ENCODE measurements around the gene EFNB3.

Gene EFNB3

GRCh38 chr17:7750321-7750821, 45.4 kb downstream of the EFNB3 start:
- Histone ChIP-seq H3K4me1 (ENCODE audit: control insufficient read depth, insufficient read depth, low read length) (peaks cover 22% of the 10 kb centered on the region), H3K9me3 (ENCODE audit: control insufficient read depth, insufficient read depth, low read depth, low read length) (no peaks in the 10 kb centered on the region), H3K36me3 (ENCODE audit: control insufficient read depth in 2 of 2, insufficient read depth in 1 of 2, low read length in 2 of 2) (no peaks in the 10 kb centered on the region; a peak in 1 of 3 replicates), H3K4me3 (ENCODE audit: low read depth, low read length) (no peak overlapping the region), H3K27ac (ENCODE audit: extremely low read depth, low read depth, low read length) (no peak overlapping the region)
- ChIA-PET CTCF (interaction anchor here (0.6 kb wide), 1 partner anchor 729 kb away, joined by 3 read pairs; no protein-coding TSS in a partner anchor), POLR2A (no interaction called here)
- TF ChIP-seq SP3 (tag by site-specific recombination; IDR thresholded peaks at IDR 0.05) (no peak; the same call in 1 of the 2 replicates), ZNF704 (tag by site-specific recombination; IDR thresholded peaks at IDR 0.05) (no peak), ZNF184 (tag by site-specific recombination; IDR thresholded peaks at IDR 0.05) (0 out of 2 replicates have a peak, but pooled peaks have one; percentile 21), ZNF624 (tag by site-specific recombination; IDR thresholded peaks at IDR 0.05) (peak; percentile 100), SETDB1 (IDR thresholded peaks at IDR 0.05; ENCODE audit: insufficient read length, low read length) (peak; percentile 96), ZNF354C (tag by site-specific recombination; IDR thresholded peaks at IDR 0.05; ENCODE audit: borderline replicate concordance, low read depth) (no peak), ZNF366 (tag by site-specific recombination; conservative IDR thresholded peaks at IDR 0.05) (peak; percentile 31; the same call in 1 of the 2 replicates), TRIM28 (IDR thresholded peaks at IDR 0.05; ENCODE audit: borderline replicate concordance, low read length) (peak; percentile 69), ZNF623 (tag by site-specific recombination; IDR thresholded peaks at IDR 0.05) (no peak), FEZF1 (tag by site-specific recombination; IDR thresholded peaks at IDR 0.05) (peak; percentile 62)
- TF ChIP-seq, protein P1, sequence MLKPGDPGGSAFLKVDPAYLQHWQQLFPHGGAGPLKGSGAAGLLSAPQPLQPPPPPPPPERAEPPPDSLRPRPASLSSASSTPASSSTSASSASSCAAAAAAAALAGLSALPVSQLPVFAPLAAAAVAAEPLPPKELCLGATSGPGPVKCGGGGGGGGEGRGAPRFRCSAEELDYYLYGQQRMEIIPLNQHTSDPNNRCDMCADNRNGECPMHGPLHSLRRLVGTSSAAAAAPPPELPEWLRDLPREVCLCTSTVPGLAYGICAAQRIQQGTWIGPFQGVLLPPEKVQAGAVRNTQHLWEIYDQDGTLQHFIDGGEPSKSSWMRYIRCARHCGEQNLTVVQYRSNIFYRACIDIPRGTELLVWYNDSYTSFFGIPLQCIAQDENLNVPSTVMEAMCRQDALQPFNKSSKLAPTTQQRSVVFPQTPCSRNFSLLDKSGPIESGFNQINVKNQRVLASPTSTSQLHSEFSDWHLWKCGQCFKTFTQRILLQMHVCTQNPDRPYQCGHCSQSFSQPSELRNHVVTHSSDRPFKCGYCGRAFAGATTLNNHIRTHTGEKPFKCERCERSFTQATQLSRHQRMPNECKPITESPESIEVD (tag by site-specific recombination; IDR thresholded peaks at IDR 0.05) = peak; percentile 65
- TF ChIP-seq, protein P2, sequence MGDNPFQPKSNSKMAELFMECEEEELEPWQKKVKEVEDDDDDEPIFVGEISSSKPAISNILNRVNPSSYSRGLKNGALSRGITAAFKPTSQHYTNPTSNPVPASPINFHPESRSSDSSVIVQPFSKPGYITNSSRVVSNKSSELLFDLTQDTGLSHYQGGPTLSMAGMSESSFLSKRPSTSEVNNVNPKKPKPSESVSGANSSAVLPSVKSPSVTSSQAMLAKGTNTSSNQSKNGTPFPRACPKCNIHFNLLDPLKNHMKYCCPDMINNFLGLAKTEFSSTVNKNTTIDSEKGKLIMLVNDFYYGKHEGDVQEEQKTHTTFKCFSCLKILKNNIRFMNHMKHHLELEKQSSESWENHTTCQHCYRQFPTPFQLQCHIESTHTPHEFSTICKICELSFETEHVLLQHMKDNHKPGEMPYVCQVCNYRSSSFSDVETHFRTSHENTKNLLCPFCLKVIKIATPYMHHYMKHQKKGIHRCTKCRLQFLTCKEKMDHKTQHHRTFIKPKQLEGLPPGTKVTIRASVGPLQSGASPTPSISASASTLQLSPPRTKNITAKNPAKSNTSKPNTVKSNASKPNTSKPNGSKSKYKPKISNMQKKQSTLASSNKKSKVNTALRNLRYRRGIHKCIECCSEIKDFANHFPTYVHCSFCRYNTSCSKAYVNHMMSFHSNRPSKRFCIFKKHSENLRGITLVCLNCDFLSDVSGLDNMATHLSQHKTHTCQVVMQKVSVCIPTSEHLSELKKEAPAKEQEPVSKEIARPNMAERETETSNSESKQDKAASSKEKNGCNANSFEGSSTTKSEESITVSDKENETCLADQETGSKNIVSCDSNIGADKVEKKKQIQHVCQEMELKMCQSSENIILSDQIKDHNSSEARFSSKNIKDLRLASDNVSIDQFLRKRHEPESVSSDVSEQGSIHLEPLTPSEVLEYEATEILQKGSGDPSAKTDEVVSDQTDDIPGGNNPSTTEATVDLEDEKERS (tag by site-specific recombination; IDR thresholded peaks at IDR 0.05) = 0 out of 2 replicates have a peak, but pooled peaks have one; percentile 48

- H3K36me3 ChIP-seq (ENCODE audit: control insufficient read depth in 2 of 2, insufficient read depth in 1 of 2, low read length in 2 of 2) = no peaks in the 10 kb centered on the region; a peak in 1 of 3 replicates
- CTCF ChIA-PET = interaction anchor here (0.6 to 4.0 kb wide), 5 partner anchors 11 to 765 kb away, joined by 3 to 20 read pairs (median 3); no protein-coding TSS in a partner anchor
- TF ChIP-seq ZNF155 (tag by site-specific recombination; IDR thresholded peaks at IDR 0.05) (no peak), ZNF704 (tag by site-specific recombination; IDR thresholded peaks at IDR 0.05) (no peak), ZNF621 (tag by site-specific recombination; IDR thresholded peaks at IDR 0.05) (no peak), ZNF792 (tag by site-specific recombination; IDR thresholded peaks at IDR 0.05) (no peak), ZNF19 (tag by site-specific recombination; IDR thresholded peaks at IDR 0.05; ENCODE audit: low read depth) (no peak), SCRT2 (tag by site-specific recombination; IDR thresholded peaks at IDR 0.05) (no peak), ZNF292 (tag by site-specific recombination; IDR thresholded peaks at IDR 0.05; ENCODE audit: borderline replicate concordance, low read depth) (no peak), MZF1 (tag by site-specific recombination; IDR thresholded peaks at IDR 0.05; ENCODE audit: borderline replicate concordance) (no peak), ZFP37 (tag by site-specific recombination; IDR thresholded peaks at IDR 0.05) (no peak), ZNF664 (tag by site-specific recombination; IDR thresholded peaks at IDR 0.05) (no peak)
- TF ChIP-seq, protein P3, sequence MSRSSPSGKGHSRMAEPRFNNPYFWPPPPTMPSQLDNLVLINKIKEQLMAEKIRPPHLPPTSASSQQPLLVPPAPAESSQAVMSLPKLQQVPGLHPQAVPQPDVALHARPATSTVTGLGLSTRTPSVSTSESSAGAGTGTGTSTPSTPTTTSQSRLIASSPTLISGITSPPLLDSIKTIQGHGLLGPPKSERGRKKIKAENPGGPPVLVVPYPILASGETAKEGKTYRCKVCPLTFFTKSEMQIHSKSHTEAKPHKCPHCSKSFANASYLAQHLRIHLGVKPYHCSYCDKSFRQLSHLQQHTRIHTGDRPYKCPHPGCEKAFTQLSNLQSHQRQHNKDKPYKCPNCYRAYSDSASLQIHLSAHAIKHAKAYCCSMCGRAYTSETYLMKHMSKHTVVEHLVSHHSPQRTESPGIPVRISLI (tag by site-specific recombination; IDR thresholded peaks at IDR 0.05) = no peak
- TF ChIP-seq, protein P4, sequence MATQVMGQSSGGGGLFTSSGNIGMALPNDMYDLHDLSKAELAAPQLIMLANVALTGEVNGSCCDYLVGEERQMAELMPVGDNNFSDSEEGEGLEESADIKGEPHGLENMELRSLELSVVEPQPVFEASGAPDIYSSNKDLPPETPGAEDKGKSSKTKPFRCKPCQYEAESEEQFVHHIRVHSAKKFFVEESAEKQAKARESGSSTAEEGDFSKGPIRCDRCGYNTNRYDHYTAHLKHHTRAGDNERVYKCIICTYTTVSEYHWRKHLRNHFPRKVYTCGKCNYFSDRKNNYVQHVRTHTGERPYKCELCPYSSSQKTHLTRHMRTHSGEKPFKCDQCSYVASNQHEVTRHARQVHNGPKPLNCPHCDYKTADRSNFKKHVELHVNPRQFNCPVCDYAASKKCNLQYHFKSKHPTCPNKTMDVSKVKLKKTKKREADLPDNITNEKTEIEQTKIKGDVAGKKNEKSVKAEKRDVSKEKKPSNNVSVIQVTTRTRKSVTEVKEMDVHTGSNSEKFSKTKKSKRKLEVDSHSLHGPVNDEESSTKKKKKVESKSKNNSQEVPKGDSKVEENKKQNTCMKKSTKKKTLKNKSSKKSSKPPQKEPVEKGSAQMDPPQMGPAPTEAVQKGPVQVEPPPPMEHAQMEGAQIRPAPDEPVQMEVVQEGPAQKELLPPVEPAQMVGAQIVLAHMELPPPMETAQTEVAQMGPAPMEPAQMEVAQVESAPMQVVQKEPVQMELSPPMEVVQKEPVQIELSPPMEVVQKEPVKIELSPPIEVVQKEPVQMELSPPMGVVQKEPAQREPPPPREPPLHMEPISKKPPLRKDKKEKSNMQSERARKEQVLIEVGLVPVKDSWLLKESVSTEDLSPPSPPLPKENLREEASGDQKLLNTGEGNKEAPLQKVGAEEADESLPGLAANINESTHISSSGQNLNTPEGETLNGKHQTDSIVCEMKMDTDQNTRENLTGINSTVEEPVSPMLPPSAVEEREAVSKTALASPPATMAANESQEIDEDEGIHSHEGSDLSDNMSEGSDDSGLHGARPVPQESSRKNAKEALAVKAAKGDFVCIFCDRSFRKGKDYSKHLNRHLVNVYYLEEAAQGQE (tag by site-specific recombination; IDR thresholded peaks at IDR 0.05) = no peak
Measured at GRCh38 chr17:7754656-7755055, 49.7 kb downstream of the EFNB3 start.

More at GRCh38 chr17:7754656-7755055, 49.7 kb downstream of the EFNB3 start:
- POLR2A ChIA-PET = no interaction called here
- no peaks in the 10 kb centered on the region for H3K4me1 ChIP-seq (ENCODE audit: control insufficient read depth, insufficient read depth, low read length)
- no peak overlapping the region for H3K27ac ChIP-seq (ENCODE audit: extremely low read depth, low read depth, low read length)
- no peak overlapping the region for H3K4me3 ChIP-seq (ENCODE audit: low read depth, low read length)
- no peaks in the 10 kb centered on the region for H3K9me3 ChIP-seq (ENCODE audit: control insufficient read depth, insufficient read depth, low read depth, low read length)

Data from HEK293 (cell line).